Natural killer cell treated with Interleukin-12 subunit alpha and Interleukin-12 subunit beta and Interleukin-15 and Interleukin-18, amount 100 ng/mL, for 72 hours (primary cell): ENCODE data around the gene RAB12. TPM values are rescaled to one million over a fixed set of nuclear protein-coding genes. Genes with fewer than 3 reads are reported as not detected.

Experiments
- ATAC-seq, 2 donors: fragments of 150-1000 bp; cut with Tn5 transposase in 1 of 2; sonication (Bioruptor Pico), chemical (Tn5 transposase) in 1 of 2; 2 replicates each; pipeline ENCODE4 v1.10.0; 2021
- DNase-seq: peaks from one replicate; pipeline ENCODE4 v3.0.0; 2022; ENCODE audit warnings: low spot score
- H3K27ac Mint-ChIP-seq, 2 donors: 1 replicate in 1 of 2; 2 replicates in 1 of 2; pipeline ENCODE4 v1.8.0; 2022; ENCODE audit warnings: mixed read lengths in 2 of 2, mild to moderate bottlenecking in 1 of 2, moderate library complexity in 1 of 2
- H3K27me3 Mint-ChIP-seq, 2 donors: 1 replicate in 1 of 2; 2 replicates in 1 of 2; pipeline ENCODE4 v1.8.0; 2022; ENCODE audit warnings: mixed read lengths in 2 of 2
- H3K36me3 Mint-ChIP-seq: one replicate; pipeline ENCODE4 v1.8.0; 2022; ENCODE audit warnings: mixed read lengths
- H3K4me1 Mint-ChIP-seq, 2 donors: 1 replicate in 1 of 2; 2 replicates in 1 of 2; pipeline ENCODE4 v1.8.0; 2022; ENCODE audit warnings: low read depth in 2 of 2, mixed read lengths in 2 of 2, mild to moderate bottlenecking in 1 of 2
- H3K4me3 Mint-ChIP-seq: one replicate; pipeline ENCODE4 v1.8.0; 2022; ENCODE audit warnings: mixed read lengths
- H3K9me3 Mint-ChIP-seq: 2 replicates; pipeline ENCODE4 v1.8.0; 2022; ENCODE audit warnings: mixed read lengths
- total RNA-seq, 2 donors: library from RNA; stranded (reverse); gene quantifications; one replicate each; pipeline ENCODE4 v1.2.3, GENCODE V29; 2022

The RAB12 gene
- total RNA-seq, 2 donors from 2014 or later: 19.1 to 33.0 TPM

GRCh38 chr18:8688816-8689215 is 79.6 kb downstream of the RAB12 start:
- H3K9me3 Mint-ChIP-seq: no peaks in the 10 kb centered on the region
- H3K36me3 Mint-ChIP-seq: no peaks in the 10 kb centered on the region
- no peak overlapping the region for H3K27ac Mint-ChIP-seq
- DNase-seq (no peak), ATAC-seq (no peak)
- H3K27me3 Mint-ChIP-seq: peaks cover 3 to 12% of the 10 kb centered on the region in 2 donors
- H3K4me1 Mint-ChIP-seq: no peaks in the 10 kb centered on the region
- H3K4me3 Mint-ChIP-seq: no peak overlapping the region

Other genes with a start within 250 kb of the RAB12 start
- gene MTCL1, start 96.1 kb downstream of the RAB12 start, total RNA-seq: under 1 TPM; 0.38 to 0.50 TPM